H9 (cell line): ENCODE measurements around the gene SRC. TPM values are rescaled to one million over a fixed set of nuclear protein-coding genes. Genes with fewer than 3 reads are reported as not detected.
A peak's percentile ranks its signal among the peaks of the same experiment; 100 is the strongest.

Experiments
- DNase-seq: peaks from one replicate; pipeline ENCODE4 v3.0.0-alpha.2; 2017
- H2AFZ ChIP-seq: one replicate; pipeline ENCODE4 v1.6.1; 2013; ENCODE audit warnings: mild to moderate bottlenecking, low read length, control low read depth, moderate library complexity
- H2AK5ac ChIP-seq: 2 replicates; pipeline ENCODE4 v1.6.1; 2013; ENCODE audit warnings: low read length, control low read depth, mixed read lengths; ENCODE audit not compliant: insufficient read length
- H2BK120ac ChIP-seq: one replicate; pipeline ENCODE4 v1.6.1; 2013; ENCODE audit warnings: low read depth, mild to moderate bottlenecking, low read length, control low read depth, inconsistent platforms; ENCODE audit not compliant: poor library complexity, severe bottlenecking
- H2BK12ac ChIP-seq: 2 replicates; pipeline ENCODE4 v1.6.1; 2013; ENCODE audit warnings: low read length, control low read depth, mixed read lengths, low read depth; ENCODE audit not compliant: insufficient read length
- H2BK15ac ChIP-seq: 2 replicates; pipeline ENCODE4 v1.6.1; 2013; ENCODE audit warnings: low read depth, low read length, control low read depth
- H2BK20ac ChIP-seq: one replicate; pipeline ENCODE4 v1.6.1; 2013; ENCODE audit warnings: low read depth, mild to moderate bottlenecking, low read length, control low read depth, inconsistent platforms; ENCODE audit not compliant: poor library complexity, severe bottlenecking
- H2BK5ac ChIP-seq: 2 replicates; pipeline ENCODE4 v1.6.1; 2013; ENCODE audit warnings: low read length, control low read depth, mixed read lengths; ENCODE audit not compliant: insufficient read length
- H3K14ac ChIP-seq: 2 replicates; pipeline ENCODE4 v1.6.1; 2013; ENCODE audit warnings: low read length, control low read depth; ENCODE audit not compliant: insufficient read depth
- H3K18ac ChIP-seq: 2 replicates; pipeline ENCODE4 v1.6.1; 2013; ENCODE audit warnings: low read depth, mild to moderate bottlenecking, mixed read lengths, low read length, control low read depth; ENCODE audit not compliant: insufficient read length
- H3K23ac ChIP-seq: 2 replicates; pipeline ENCODE4 v1.6.1; 2013; ENCODE audit warnings: low read length, control low read depth, mixed read lengths, low read depth; ENCODE audit not compliant: insufficient read length
- H3K23me2 ChIP-seq: 2 replicates; pipeline ENCODE4 v1.6.1; 2013; ENCODE audit warnings: low read depth, mild to moderate bottlenecking, mixed read lengths, low read length, control low read depth; ENCODE audit not compliant: insufficient read length, poor library complexity, severe bottlenecking
- H3K27ac ChIP-seq: 2 replicates; pipeline ENCODE4 v1.5.1; 2013; ENCODE audit warnings: low read length, control low read depth, mixed read lengths, low read depth; ENCODE audit not compliant: insufficient read length
- H3K27me3 ChIP-seq: 2 replicates; pipeline ENCODE4 v1.6.1; 2013; ENCODE audit warnings: low read length, control low read depth, inconsistent platforms; ENCODE audit not compliant: insufficient read depth
- H3K4ac ChIP-seq: 2 replicates; pipeline ENCODE4 v1.6.1; 2013; ENCODE audit warnings: low read depth, mild to moderate bottlenecking, control low read depth, inconsistent platforms, low read length, moderate library complexity
- H3K4me1 ChIP-seq: 2 replicates; pipeline ENCODE4 v1.6.1; 2013; ENCODE audit warnings: low read length, control low read depth, inconsistent platforms; ENCODE audit not compliant: insufficient read depth
- H3K4me2 ChIP-seq: 2 replicates; pipeline ENCODE4 v1.6.1; 2013; ENCODE audit warnings: low read length, control low read depth, mixed read lengths; ENCODE audit not compliant: insufficient read length, insufficient read depth
- H3K56ac ChIP-seq: 2 replicates; pipeline ENCODE4 v1.6.1; 2013; ENCODE audit warnings: low read depth, mild to moderate bottlenecking, mixed read lengths, low read length, control low read depth; ENCODE audit not compliant: insufficient read length
- H3K79me1 ChIP-seq: 2 replicates; pipeline ENCODE4 v1.6.1; 2013; ENCODE audit warnings: low read depth, mild to moderate bottlenecking, moderate library complexity, low read length, control low read depth, inconsistent platforms; ENCODE audit not compliant: insufficient read depth, poor library complexity, severe bottlenecking
- H3K79me2 ChIP-seq: 2 replicates; pipeline ENCODE4 v1.6.1; 2013; ENCODE audit warnings: low read length, control low read depth, inconsistent platforms; ENCODE audit not compliant: insufficient read depth
- H3K9ac ChIP-seq: 2 replicates; pipeline ENCODE4 v1.6.1; 2013; ENCODE audit warnings: low read length, control low read depth, mixed read lengths; ENCODE audit not compliant: insufficient read length; ENCODE audit errors: extremely low read depth
- H3K9me3 ChIP-seq: one replicate; pipeline ENCODE4 v1.6.1; 2013; ENCODE audit warnings: low read depth, low read length, inconsistent platforms; ENCODE audit not compliant: control insufficient read depth
- H3T11ph ChIP-seq: one replicate; pipeline ENCODE4 v1.6.1; 2013; ENCODE audit warnings: mild to moderate bottlenecking, low read length, control low read depth, inconsistent platforms
- H4K20me1 ChIP-seq: one replicate; pipeline ENCODE4 v1.6.1; 2013; ENCODE audit not compliant: control insufficient read depth, insufficient read length, insufficient read depth
- H4K5ac ChIP-seq: 2 replicates; pipeline ENCODE4 v1.6.1; 2013; ENCODE audit warnings: low read depth, mild to moderate bottlenecking, mixed read lengths, low read length, control low read depth; ENCODE audit not compliant: insufficient read length
- H4K8ac ChIP-seq: replicated peaks from 2 replicates; pipeline ENCODE4 v1.6.1; 2013; ENCODE audit warnings: low read length, control low read depth, mixed read lengths, low read depth; ENCODE audit not compliant: insufficient read length
- H4K91ac ChIP-seq: 2 replicates; pipeline ENCODE4 v1.6.1; 2013; ENCODE audit warnings: low read depth, mild to moderate bottlenecking, moderate library complexity, mixed read lengths, low read length, control low read depth; ENCODE audit not compliant: insufficient read length
- H3K27ac Mint-ChIP-seq, 3 experiments: 2 replicates in 2 of 3; 3 replicates in 1 of 3; pipeline ENCODE4 v1.8.0; 2020 to 2021; ENCODE audit warnings: mixed read lengths in 3 of 3, mild to moderate bottlenecking in 1 of 3, moderate library complexity in 1 of 3
- H3K27me3 Mint-ChIP-seq: 2 replicates; pipeline ENCODE4 v1.8.0; 2021; ENCODE audit warnings: low read depth, mild to moderate bottlenecking, moderate library complexity, mixed read lengths
- H3K36me3 Mint-ChIP-seq, 3 experiments: 2 replicates in 2 of 3; 3 replicates in 1 of 3; pipeline ENCODE4 v1.8.0; 2020 to 2021; ENCODE audit warnings: low read depth in 3 of 3, mixed read lengths in 3 of 3; ENCODE audit not compliant: insufficient read depth in 1 of 3
- H3K4me1 Mint-ChIP-seq, 2 experiments: 2 replicates each; pipeline ENCODE4 v1.8.0; 2020; ENCODE audit warnings: mixed read lengths in 2 of 2
- H3K4me3 Mint-ChIP-seq, 2 experiments: 2 replicates in 1 of 2; 3 replicates in 1 of 2; pipeline ENCODE4 v1.8.0; 2020 to 2021; ENCODE audit warnings: mild to moderate bottlenecking in 2 of 2, mixed read lengths in 2 of 2, moderate library complexity in 1 of 2
- H3K9me3 Mint-ChIP-seq, 2 experiments: 2 replicates in 1 of 2; 3 replicates in 1 of 2; pipeline ENCODE4 v1.8.0; 2020; ENCODE audit warnings: mild to moderate bottlenecking in 2 of 2, mixed read lengths in 2 of 2, moderate library complexity in 1 of 2
- CTCF ChIP-seq: fragments of 200-600 bp; sonication (generic); conservative IDR thresholded peaks from 3 replicates; pipeline ENCODE4 v1.8.0; 2021; ENCODE audit warnings: antibody characterized with exemption, mild to moderate bottlenecking
- WGBS: extraction: QIAGEN DNeasy Blood & Tissue Kit; methylation state at CpG from one replicate; pipeline ENCODE4 v1.1.7; 2013; ENCODE audit warnings: missing lambda C conversion rate, low lambda C conversion rate, mixed read lengths; ENCODE audit not compliant: insufficient read length; ENCODE audit errors: extremely low coverage; 5-methylcytosine and 5-hydroxymethylcytosine counted together
- total RNA-seq: library from RNA; stranded (reverse); gene quantifications from 2 replicates; pipeline ENCODE4 v1.2.1, GENCODE V29; 2021

SRC gene
- total RNA-seq, 1 experiment from 2014 or later, result 44.5 TPM

DNA sequence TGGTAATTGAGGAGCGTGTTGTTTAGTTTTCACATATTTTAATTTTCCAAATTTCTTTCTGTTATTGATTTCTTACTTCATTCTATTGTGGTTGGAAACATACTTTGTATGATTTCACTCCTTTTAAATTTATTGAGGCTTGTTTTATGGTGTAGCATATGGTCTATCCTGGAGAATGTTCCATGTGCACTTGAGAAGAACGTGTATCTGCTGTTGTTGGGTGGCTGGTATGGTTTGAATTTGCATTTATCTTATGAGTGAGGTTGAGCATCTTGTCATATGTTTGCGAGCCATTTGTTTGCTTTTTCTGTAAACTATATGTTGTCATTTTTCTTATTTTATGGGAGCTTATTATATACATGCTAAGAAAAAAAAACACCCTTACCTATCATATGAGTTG, 26.5 kb downstream of the SRC start:
- H3K9ac ChIP-seq, result no peak overlapping the region
- H2BK20ac ChIP-seq, result no peak overlapping the region
- no peaks in the 10 kb centered on the region; the same call in 1 of the 2 replicates for H3K79me2 ChIP-seq
- no peak overlapping the region for H2BK12ac ChIP-seq
- H2AFZ ChIP-seq, result no peak overlapping the region
- Mint-ChIP-seq H3K27ac (peak overlapping the region in 1 of 3 experiments; percentile 24; a peak in 2 of 7 replicates), H3K27me3 (no peaks in the 10 kb centered on the region), H3K4me1 (no peaks in the 10 kb centered on the region; a peak in 1 of 4 replicates), H3K9me3 (no peaks in the 10 kb centered on the region), H3K36me3 (peaks cover 2 to 47% (median 24%) of the 10 kb centered on the region in 3 experiments; a peak in 5 of 7 replicates), H3K4me3 (no peak overlapping the region)
- DNase-seq, result no peak
- H3K27me3 ChIP-seq, result no peaks in the 10 kb centered on the region
- H3K14ac ChIP-seq, result no peak overlapping the region
- no peak overlapping the region for H3K27ac ChIP-seq
- WGBS, result no CpG with 5 or more reads among the region's 3 CpGs
- H4K8ac ChIP-seq, result no peak overlapping the region
- no peaks in the 10 kb centered on the region for H3K9me3 ChIP-seq
- H4K91ac ChIP-seq, result no peak overlapping the region
- peaks cover 4% of the 10 kb centered on the region for H3K79me1 ChIP-seq
- no peak overlapping the region for H2BK5ac ChIP-seq
- H3T11ph ChIP-seq, result no peak overlapping the region
- TF ChIP-seq CTCF, result no peak
- H3K18ac ChIP-seq, result no peak overlapping the region
- H3K23ac ChIP-seq, result no peak overlapping the region
- no peak overlapping the region for H2BK15ac ChIP-seq
- no peak overlapping the region for H2AK5ac ChIP-seq
- H4K20me1 ChIP-seq, result no peaks in the 10 kb centered on the region
- H2BK120ac ChIP-seq, result no peak overlapping the region
- no peaks in the 10 kb centered on the region for H3K23me2 ChIP-seq
- H3K4me2 ChIP-seq, result no peak overlapping the region
- no peak overlapping the region for H3K4ac ChIP-seq
- no peak overlapping the region for H4K5ac ChIP-seq
- no peaks in the 10 kb centered on the region for H3K4me1 ChIP-seq
- no peak overlapping the region for H3K56ac ChIP-seq
